Renal cortical epithelial cell (primary cell): ENCODE data around the gene HLA-DPA1. TPM values are rescaled to one million over a fixed set of nuclear protein-coding genes. Genes with fewer than 3 reads are reported as not detected.

Experiments
- DNase-seq: peaks from one replicate; pipeline ENCODE4 v3.0.0-alpha.2; 2011; ENCODE audit warnings: low read depth
- total RNA-seq: library from RNA; depleted of rRNA; stranded (reverse); fragments of >200 nt; gene quantifications from 2 replicates; pipeline ENCODE4 v1.2.3, GENCODE V29; 2014

HLA-DPA1 gene
- total RNA-seq, 1 donor from 2014 or later = 7.0 TPM

- DNase-seq = no peak
Observed at GRCh38 chr6:33017694-33018353, 55.6 kb downstream of the HLA-DPA1 start.

- DNase-seq = no peak
Observed at GRCh38 chr6:33017018-33017417, 56.4 kb downstream of the HLA-DPA1 start.

GRCh38 chr6:33015798-33016197, 57.7 kb downstream of the HLA-DPA1 start:
- no peak for DNase-seq

- DNase-seq = peak; percentile 86
Observed at GRCh38 chr6:33014841-33015634, 58.4 kb downstream of the HLA-DPA1 start.

Other genes starting within 250 kb of the HLA-DPA1 start
- 14.1 and 14.4 TPM in 2 replicates for gene TAP2, start 234.9 kb downstream of the HLA-DPA1 start, total RNA-seq
- gene PSMB8, start 229.6 kb downstream of the HLA-DPA1 start, total RNA-seq = 39.7 and 82.3 TPM in 2 replicates
- 57.6 and 124 TPM in 2 replicates for gene TAP1, start 219.9 kb downstream of the HLA-DPA1 start, total RNA-seq
- 8.3 and 52.1 TPM in 2 replicates for gene PSMB9, start 219.5 kb downstream of the HLA-DPA1 start, total RNA-seq
- 2.1 and 18.9 TPM in 2 replicates for gene HLA-DMB, start 132.6 kb downstream of the HLA-DPA1 start, total RNA-seq
- 1.9 and 6.1 TPM in 2 replicates for gene HLA-DMA, start 120.6 kb downstream of the HLA-DPA1 start, total RNA-seq
- 47.8 and 107 TPM in 2 replicates for gene BRD2, start 105.1 kb downstream of the HLA-DPA1 start, total RNA-seq
- gene HLA-DOA, start 64.1 kb downstream of the HLA-DPA1 start, total RNA-seq = 0.55 and 1.6 TPM in 2 replicates
- 12.2 and 25.7 TPM in 2 replicates for gene HLA-DPB1, start 2.3 kb upstream of the HLA-DPA1 start, total RNA-seq
- 0.17 and 0.20 TPM in 2 replicates for gene COL11A2, start 118.8 kb upstream of the HLA-DPA1 start, total RNA-seq
- 16.8 and 28.0 TPM in 2 replicates for gene RXRB, start 127.0 kb upstream of the HLA-DPA1 start, total RNA-seq
- gene SLC39A7, start 127.2 kb upstream of the HLA-DPA1 start, total RNA-seq = 108 and 119 TPM in 2 replicates
- 11.2 and 26.0 TPM in 2 replicates for gene HSD17B8, start 131.0 kb upstream of the HLA-DPA1 start, total RNA-seq
- 18.4 and 28.0 TPM in 2 replicates for gene RING1, start 134.9 kb upstream of the HLA-DPA1 start, total RNA-seq
- 27.8 and 40.4 TPM in 2 replicates for gene VPS52, start 198.2 kb upstream of the HLA-DPA1 start, total RNA-seq
- 1,432 and 3,352 TPM in 2 replicates for gene RPS18, start 198.4 kb upstream of the HLA-DPA1 start, total RNA-seq
- gene B3GALT4, start 203.5 kb upstream of the HLA-DPA1 start, total RNA-seq = 2.7 and 5.9 TPM in 2 replicates
- 54.6 and 106 TPM in 2 replicates for gene WDR46, start 215.6 kb upstream of the HLA-DPA1 start, total RNA-seq
- 30.7 and 41.5 TPM in 2 replicates for gene PFDN6, start 216.0 kb upstream of the HLA-DPA1 start, total RNA-seq
- 34.5 and 34.9 TPM in 2 replicates for gene RGL2, start 225.3 kb upstream of the HLA-DPA1 start, total RNA-seq
- gene TAPBP, start 240.4 kb upstream of the HLA-DPA1 start, total RNA-seq = 114 and 147 TPM in 2 replicates
- gene ZBTB22, start 244.1 kb upstream of the HLA-DPA1 start, total RNA-seq = 16.0 and 24.1 TPM in 2 replicates
- gene DAXX, start 249.3 kb upstream of the HLA-DPA1 start, total RNA-seq = 39.2 and 88.8 TPM in 2 replicates